ENCODE results near the gene SLC9A5. TPM values are rescaled to one million over a fixed set of nuclear protein-coding genes. Genes with fewer than 3 reads are reported as not detected.

The SLC9A5 gene
- total RNA-seq, 4 donors from 2014 or later = 0.19 TPM; not detected in 3

DNA sequence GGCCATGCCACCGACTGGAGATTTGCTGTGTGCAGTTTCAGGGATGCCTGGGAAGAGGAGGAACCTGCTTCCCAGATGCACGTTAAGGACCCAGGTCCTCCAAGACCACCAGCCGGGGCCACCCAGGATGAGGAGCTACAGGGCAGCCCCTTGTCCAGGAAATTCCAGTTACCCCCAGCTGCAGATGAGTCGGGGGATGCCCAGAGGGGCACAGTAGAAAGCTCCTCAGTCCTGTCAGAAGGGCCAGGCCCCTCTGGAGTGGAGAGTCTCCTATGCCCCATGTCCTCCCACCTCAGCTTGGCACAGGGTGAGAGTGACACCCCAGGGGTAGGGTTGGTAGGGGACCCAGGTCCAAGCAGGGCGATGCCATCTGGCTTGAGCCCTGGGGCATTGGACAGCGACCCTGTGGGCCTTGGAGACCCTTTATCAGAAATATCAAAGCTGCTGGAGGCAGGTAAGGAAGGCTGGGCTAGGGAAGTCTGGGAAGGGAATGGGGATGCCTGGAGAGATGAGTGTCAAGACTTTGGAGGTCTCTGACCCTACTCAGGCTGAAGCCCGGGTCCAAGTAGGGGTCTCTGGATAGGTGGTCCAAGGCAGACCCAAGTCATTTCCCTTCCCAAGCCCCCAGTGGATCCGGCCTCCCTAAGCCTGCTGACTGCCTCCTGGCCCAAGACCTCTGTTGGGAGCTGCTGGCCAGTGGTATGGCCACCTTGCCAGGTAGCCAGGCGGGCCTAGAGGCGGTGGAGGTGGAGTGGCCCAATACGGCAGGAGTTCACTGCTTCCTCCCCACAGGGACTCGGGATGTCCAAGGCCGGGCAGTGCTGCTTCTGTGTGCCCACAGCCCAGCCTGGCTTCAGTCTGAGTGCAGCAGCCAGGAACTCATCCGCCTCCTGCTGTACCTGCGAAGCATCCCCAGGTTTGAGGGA is 31.6 kb downstream of the SLC9A5 start:
- H3K27ac ChIP-seq = peak overlapping the region in 2 of 4 donors; percentile 47 to 83
- H3K4me1 ChIP-seq = peaks cover 20 to 45% (median 23%) of the 10 kb centered on the region in 3 donors
- TF ChIP-seq, protein P1, sequence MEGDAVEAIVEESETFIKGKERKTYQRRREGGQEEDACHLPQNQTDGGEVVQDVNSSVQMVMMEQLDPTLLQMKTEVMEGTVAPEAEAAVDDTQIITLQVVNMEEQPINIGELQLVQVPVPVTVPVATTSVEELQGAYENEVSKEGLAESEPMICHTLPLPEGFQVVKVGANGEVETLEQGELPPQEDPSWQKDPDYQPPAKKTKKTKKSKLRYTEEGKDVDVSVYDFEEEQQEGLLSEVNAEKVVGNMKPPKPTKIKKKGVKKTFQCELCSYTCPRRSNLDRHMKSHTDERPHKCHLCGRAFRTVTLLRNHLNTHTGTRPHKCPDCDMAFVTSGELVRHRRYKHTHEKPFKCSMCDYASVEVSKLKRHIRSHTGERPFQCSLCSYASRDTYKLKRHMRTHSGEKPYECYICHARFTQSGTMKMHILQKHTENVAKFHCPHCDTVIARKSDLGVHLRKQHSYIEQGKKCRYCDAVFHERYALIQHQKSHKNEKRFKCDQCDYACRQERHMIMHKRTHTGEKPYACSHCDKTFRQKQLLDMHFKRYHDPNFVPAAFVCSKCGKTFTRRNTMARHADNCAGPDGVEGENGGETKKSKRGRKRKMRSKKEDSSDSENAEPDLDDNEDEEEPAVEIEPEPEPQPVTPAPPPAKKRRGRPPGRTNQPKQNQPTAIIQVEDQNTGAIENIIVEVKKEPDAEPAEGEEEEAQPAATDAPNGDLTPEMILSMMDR (IDR thresholded peaks at IDR 0.05) = no peak
- no peak for TF ChIP-seq POLR2A (IDR thresholded peaks at IDR 0.05)
- H3K27me3 ChIP-seq = no peaks in the 10 kb centered on the region
- intact Hi-C loops (cut with DNase I) = loop anchor here (10.0 kb wide), 1 partner anchor 134 kb away; the partner anchor contains the start of gene ZDHHC1
- H3K36me3 ChIP-seq = peaks cover 0 to 20% (median 6%) of the 10 kb centered on the region in 3 donors
- 93 to 100% methylated on average over 1 to 3 of the region's 15 CpGs for WGBS, 2 donors
- no peaks in the 10 kb centered on the region for H3K9me3 ChIP-seq
- DNase-seq = no peak
- H3K4me3 ChIP-seq = peak overlapping the region in 2 of 4 donors; percentile 62 to 78

GRCh38 chr16:67281536-67282446 is 33.0 kb downstream of the SLC9A5 start:
- H3K4me3 ChIP-seq = no peak overlapping the region
- intact Hi-C loops (cut with DNase I) = loop anchor here (10.0 kb wide), 1 partner anchor 133 kb away; the partner anchor contains the start of gene ZDHHC1
- no peak overlapping the region for H3K27ac ChIP-seq
- TF ChIP-seq, protein P1 (IDR thresholded peaks at IDR 0.05) = no peak
- no peak for TF ChIP-seq POLR2A (IDR thresholded peaks at IDR 0.05)
- H3K4me1 ChIP-seq = peaks cover 20 to 44% (median 23%) of the 10 kb centered on the region in 3 donors
- WGBS, 2 donors = 85 to 96% methylated on average over 3 to 4 of the region's 14 CpGs
- H3K9me3 ChIP-seq = no peaks in the 10 kb centered on the region
- DNase-seq = no peak
- H3K36me3 ChIP-seq = peaks cover 0 to 15% (median 0%) of the 10 kb centered on the region in 3 donors
- H3K27me3 ChIP-seq = no peaks in the 10 kb centered on the region

GRCh38 chr16:67282447-67282805 is 33.6 kb downstream of the SLC9A5 start:
- no peak for DNase-seq
- no peak overlapping the region for H3K27ac ChIP-seq
- H3K4me1 ChIP-seq = peaks cover 15 to 37% (median 23%) of the 10 kb centered on the region in 3 donors
- H3K9me3 ChIP-seq = no peaks in the 10 kb centered on the region
- TF ChIP-seq, protein P1 (IDR thresholded peaks at IDR 0.05) = no peak
- TF ChIP-seq POLR2A (IDR thresholded peaks at IDR 0.05) = no peak
- H3K4me3 ChIP-seq = no peak overlapping the region
- WGBS, 2 donors = 93 to 96% methylated on average over 4 to 9 of the region's 10 CpGs
- no peaks in the 10 kb centered on the region for H3K27me3 ChIP-seq
- intact Hi-C loops (cut with DNase I) = loop anchor here (10.0 kb wide), 1 partner anchor 132 kb away; the partner anchor contains the start of gene ZDHHC1
- H3K36me3 ChIP-seq = peaks cover 0 to 11% (median 0%) of the 10 kb centered on the region in 3 donors

DNA sequence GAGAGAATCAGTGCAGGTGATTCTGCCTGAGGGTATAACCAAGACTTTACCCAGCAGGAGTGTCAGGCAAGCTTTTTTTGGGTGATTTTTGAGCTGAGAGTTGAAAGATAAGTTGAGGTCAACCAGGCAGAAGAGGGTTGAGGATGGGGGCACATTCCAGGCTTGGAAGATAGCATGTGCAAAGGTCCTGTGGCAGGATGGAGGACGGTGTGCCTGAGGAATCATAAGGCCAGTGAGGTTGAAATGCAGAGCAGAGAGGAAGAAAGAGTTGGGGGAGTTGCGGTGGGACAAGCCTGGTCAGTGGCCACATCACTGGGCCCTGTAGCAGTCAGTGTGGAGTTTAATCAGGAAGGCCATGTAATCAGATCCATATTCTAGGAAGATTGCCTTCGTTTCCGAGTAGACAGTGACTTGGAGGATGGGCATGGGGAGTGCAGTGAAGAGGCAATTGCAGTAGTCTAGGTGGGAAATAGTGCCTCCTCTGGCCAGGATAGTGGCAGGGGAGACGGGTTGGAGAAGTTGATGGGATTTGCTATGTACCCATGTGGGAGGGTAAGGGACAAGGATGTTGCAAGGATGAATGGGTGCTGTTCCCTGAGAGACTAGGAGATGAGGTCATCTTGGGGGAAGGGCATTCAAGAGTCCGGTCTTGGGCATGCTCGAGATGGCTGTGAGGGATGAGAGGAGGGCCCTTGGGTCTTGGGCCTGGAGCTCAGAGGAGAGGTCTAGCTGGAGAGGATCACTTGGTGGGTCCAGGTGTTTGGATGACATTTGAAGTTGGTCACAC is 34.5 kb downstream of the SLC9A5 start:
- Histone ChIP-seq H3K9me3 (no peaks in the 10 kb centered on the region), H3K27me3 (no peaks in the 10 kb centered on the region), H3K4me1 (peaks cover 7 to 29% (median 16%) of the 10 kb centered on the region in 3 donors), H3K36me3 (peaks cover 0 to 10% (median 0%) of the 10 kb centered on the region in 3 donors), H3K27ac (no peak overlapping the region), H3K4me3 (no peak overlapping the region)
- intact Hi-C loops (cut with DNase I) = loop anchor here (10.0 kb wide), 1 partner anchor 132 kb away; the partner anchor contains the start of gene ZDHHC1
- no peak for DNase-seq
- TF ChIP-seq POLR2A (IDR thresholded peaks at IDR 0.05) = no peak
- TF ChIP-seq, protein P1 (IDR thresholded peaks at IDR 0.05) = no peak
- WGBS, 2 donors = 90 to 92% methylated on average over 7 of the region's 7 CpGs

Data from esophagus squamous epithelium (tissue), 5 donors.